A549 (cell line): ENCODE measurements around the gene OTUB2. TPM values are rescaled to one million over a fixed set of nuclear protein-coding genes. Genes with fewer than 3 reads are reported as not detected.

Experiments
- ATAC-seq, 2 experiments: fragments of 200-7000 bp in 1 of 2; fragments of >200 bp in 1 of 2; cut with Nextera tagmentation in 1 of 2; cut with Tn5 transposase in 1 of 2; 3 replicates each; pipeline versions ENCODE4 v1.8.0 to v1.9.1; 2018 to 2020; ENCODE audit warnings: mild to moderate bottlenecking in 1 of 2, moderate library complexity in 1 of 2
- CTCF ChIA-PET: fragments of 300-600 bp; sonication (Branson Sonifier 250); formaldehyde crosslinking; extraction: SDS; loops from one replicate; lab custom pipeline; 2021; ENCODE audit warnings: antibody characterized with exemption, inconsistent platforms; lab: Yijun Ruan, JAX
- POLR2A ChIA-PET: fragments of 350-600 bp; formaldehyde crosslinking; extraction: SDS; loops from one replicate; lab custom pipeline; 2021; ENCODE audit warnings: antibody characterized with exemption, inconsistent platforms; lab: Yijun Ruan, JAX
- DNase-seq, 2 experiments: peaks; one replicate each; pipeline versions ENCODE4 v3.0.0 to v3.0.0-alpha.2; 2011 to 2016; ENCODE audit warnings: low read depth in 1 of 2, low spot score in 1 of 2
- FAIRE-seq: peaks from 2 replicates; lab custom pipeline; 2011; peaks lifted over from hg19 to GRCh38; lab: Jason Lieb, UNC
- H3K27ac ChIP-seq, 2 experiments: fragments of >200 bp; sonication (Bioruptor Twin); formaldehyde crosslinking; 3 replicates each; pipeline ENCODE4 v1.5.1; 2016 to 2017
- H3K4me1 ChIP-seq: fragments of >200 bp; sonication (Bioruptor Twin); formaldehyde crosslinking; 3 replicates; pipeline ENCODE4 v1.6.1; 2016
- H3K4me2 ChIP-seq: fragments of >200 bp; sonication (Bioruptor Twin); formaldehyde crosslinking; 3 replicates; pipeline ENCODE4 v1.6.1; 2016
- H3K4me3 ChIP-seq: fragments of >200 bp; sonication (Bioruptor Twin); formaldehyde crosslinking; 3 replicates; pipeline ENCODE4 v1.5.1; 2016
- H3K9me3 ChIP-seq: fragments of >200 bp; sonication (Bioruptor Twin); formaldehyde crosslinking; 3 replicates; pipeline ENCODE4 v1.6.1; 2016
- BHLHE40 ChIP-seq: IDR thresholded peaks from 2 replicates; pipeline ENCODE4 v1.6.1; 2012; ENCODE audit warnings: low read depth, low read length, inconsistent platforms
- CBX2 ChIP-seq: fragments of 200-600 bp; sonication (generic); IDR thresholded peaks from 2 replicates; pipeline ENCODE4 v1.6.1; 2016; ENCODE audit warnings: low read depth, mild to moderate bottlenecking, borderline replicate concordance
- CEBPB ChIP-seq, 2 experiments: fragments of >200 bp in 1 of 2; sonication (Bioruptor Twin) in 1 of 2; formaldehyde crosslinking in 1 of 2; IDR thresholded peaks; 2 replicates each; pipeline ENCODE4 v1.6.1; 2012 to 2016
- CHD4 ChIP-seq: fragments of 200-600 bp; sonication (generic); IDR thresholded peaks from 2 replicates; pipeline ENCODE4 v1.6.1; 2016; ENCODE audit warnings: antibody characterized with exemption, mild to moderate bottlenecking, borderline replicate concordance
- EP300 ChIP-seq, 2 experiments: fragments of >200 bp; sonication (Bioruptor Twin); formaldehyde crosslinking; IDR thresholded peaks; 2 replicates in 1 of 2; 3 replicates in 1 of 2; pipeline ENCODE4 v1.6.1; 2016 to 2017
- ESRRA ChIP-seq: fragments of 150-350 bp; IDR thresholded peaks from 2 replicates; pipeline ENCODE4 v1.6.1; 2014; ENCODE audit warnings: mild to moderate bottlenecking, low read length, borderline replicate concordance
- FOSL2 ChIP-seq, 2 experiments: fragments of 450-650 bp in 1 of 2; fragments of >200 bp in 1 of 2; sonication (Bioruptor Twin) in 1 of 2; formaldehyde crosslinking; IDR thresholded peaks; 2 replicates each; pipeline versions ENCODE4 v1.5.0 to v1.6.1; 2016 to 2020; ENCODE audit warnings: mild to moderate bottlenecking in 1 of 2, moderate library complexity in 1 of 2
- HOXA7 ChIP-seq: fragments of 250-450 bp; sonication (Bioruptor Pico); IDR thresholded peaks from 2 replicates; pipeline ENCODE4 v1.5.0; 2020; ENCODE audit warnings: mild to moderate bottlenecking, moderate library complexity
- JUN ChIP-seq, 2 experiments: fragments of >200 bp; sonication (Bioruptor Twin); formaldehyde crosslinking; IDR thresholded peaks; 2 replicates in 1 of 2; 3 replicates in 1 of 2; pipeline ENCODE4 v1.6.1; 2016 to 2017
- KDM1A ChIP-seq: fragments of 200-600 bp; sonication (generic); IDR thresholded peaks from 2 replicates; pipeline ENCODE4 v1.6.1; 2016; ENCODE audit warnings: low read depth, mild to moderate bottlenecking
- MAFK ChIP-seq: fragments of 450-650 bp; IDR thresholded peaks from 2 replicates; pipeline ENCODE4 v1.6.1; 2014; ENCODE audit not compliant: partially characterized antibody
- MAZ ChIP-seq: fragments of 150-350 bp; IDR thresholded peaks from 2 replicates; pipeline ENCODE4 v1.6.1; 2014; ENCODE audit warnings: antibody characterized with exemption, low read depth, low read length, borderline replicate concordance
- MYC ChIP-seq: IDR thresholded peaks from 2 replicates; pipeline ENCODE4 v1.6.1; 2012; ENCODE audit warnings: mild to moderate bottlenecking, inconsistent platforms, low read length, improper control_type of control experiment, borderline replicate concordance
- NR3C1 ChIP-seq: fragments of >200 bp; sonication (Bioruptor Twin); formaldehyde crosslinking; IDR thresholded peaks from 3 replicates; pipeline ENCODE4 v1.6.1; 2017
- POLR2A ChIP-seq: IDR thresholded peaks from 2 replicates; pipeline ENCODE4 v1.6.1; 2012; ENCODE audit warnings: mild to moderate bottlenecking, low read length
- POLR2AphosphoS2 ChIP-seq: conservative IDR thresholded peaks from 2 replicates; pipeline ENCODE4 v1.6.1; 2012; ENCODE audit warnings: low read length, improper control_type of control experiment, inconsistent platforms
- RFX5 ChIP-seq: fragments of 450-650 bp; IDR thresholded peaks from 2 replicates; pipeline ENCODE4 v1.7.1; 2014; ENCODE audit warnings: antibody characterized with exemption, mild to moderate bottlenecking, moderate library complexity
- RNF2 ChIP-seq: fragments of 200-600 bp; sonication (generic); IDR thresholded peaks from 2 replicates; pipeline ENCODE4 v1.6.1; 2016; ENCODE audit warnings: low read depth, mild to moderate bottlenecking, antibody characterized with exemption, moderate library complexity, borderline replicate concordance
- SMC3 ChIP-seq: fragments of >200 bp; sonication (Bioruptor Twin); formaldehyde crosslinking; IDR thresholded peaks from 3 replicates; pipeline ENCODE4 v1.6.1; 2018; ENCODE audit warnings: inconsistent platforms
- TFCP2L1 ChIP-seq: fragments of 250-450 bp; sonication (Bioruptor Pico); IDR thresholded peaks from 2 replicates; pipeline ENCODE4 v1.5.0; 2021; ENCODE audit warnings: mild to moderate bottlenecking
- TP53 ChIP-seq: fragments of 250-450 bp; sonication (Bioruptor Pico); IDR thresholded peaks from 2 replicates; pipeline ENCODE4 v1.5.0; 2021; ENCODE audit warnings: mild to moderate bottlenecking, moderate library complexity
- ZFP36 ChIP-seq: fragments of 450-650 bp; IDR thresholded peaks from 2 replicates; pipeline ENCODE4 v1.6.1; 2014; ENCODE audit warnings: borderline replicate concordance; ENCODE audit not compliant: partially characterized antibody
- ZSCAN20 ChIP-seq: fragments of 250-450 bp; sonication (Bioruptor Pico); IDR thresholded peaks from 2 replicates; pipeline ENCODE4 v1.8.0; 2022; ENCODE audit warnings: mild to moderate bottlenecking, moderate library complexity
- WGBS: methylation state at CpG from one replicate; pipeline ENCODE4 v1.1.6; 2017; ENCODE audit errors: missing lambda C conversion rate; 5-methylcytosine and 5-hydroxymethylcytosine counted together
- polyA plus RNA-seq, 4 experiments: library from polyadenylated mRNA; depleted of rRNA in 3 of 4; stranded (reverse); fragments of >200 nt; fragmentation: RNase III in 1 of 4; extraction: RNeasy Plus Mini Kit Qiagen cat#74134 plus additional on column Dnase treatment in 1 of 4; gene quantifications; 2 replicates in 3 of 4; 3 replicates in 1 of 4; pipeline ENCODE4 v1.2.3, GENCODE V29; 2011 to 2017
- TF ChIP-seq, protein P1 (sequence below): fragments of 200-600 bp; sonication (generic); IDR thresholded peaks from 2 replicates; pipeline ENCODE4 v1.6.1; 2016; ENCODE audit warnings: antibody characterized with exemption, mild to moderate bottlenecking, moderate library complexity
- TF ChIP-seq, protein P2 (sequence below): IDR thresholded peaks from 2 replicates; pipeline ENCODE4 v1.6.1; 2012
- TF ChIP-seq, protein P3 (sequence below): fragments of 150-350 bp; IDR thresholded peaks from 2 replicates; pipeline ENCODE4 v1.6.1; 2014; ENCODE audit warnings: low read depth, mild to moderate bottlenecking, low read length

OTUB2 gene
- polyA plus RNA-seq, 2 of the 4 experiments (the other 2 are of a cell fraction), result 1.2 to 2.5 TPM

DNA sequence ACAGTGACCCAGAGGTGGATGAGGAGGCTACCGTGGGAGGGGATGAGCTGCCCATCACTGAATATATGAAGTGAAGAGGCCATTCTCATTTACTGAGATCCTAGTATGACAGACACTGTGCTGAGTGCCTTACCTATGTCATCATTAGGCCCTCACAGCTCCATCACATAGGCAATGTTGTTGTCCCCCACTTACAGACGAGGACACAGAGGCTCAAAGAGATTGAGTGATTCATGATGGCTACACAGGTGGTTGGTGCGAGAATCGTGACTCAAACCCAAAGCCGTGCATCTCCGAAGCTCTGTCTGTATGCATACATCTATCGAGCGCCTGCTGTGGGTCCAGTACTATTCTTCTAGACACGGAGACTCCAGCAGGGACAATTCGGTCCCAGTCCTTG, 34.9 kb upstream of the OTUB2 start:
- no peak overlapping the region for H3K4me2 ChIP-seq
- FAIRE-seq (no peak), DNase-seq (no peak), ATAC-seq (no peak)
- no peak overlapping the region for H3K27ac ChIP-seq
- ChIA-PET POLR2A (no interaction called here), CTCF (interaction anchor here (0.9 to 5.1 kb wide), 9 partner anchors 9 to 145 kb away, joined by 3 to 52 read pairs (median 4); partner anchors contain the start of gene OTUB2)
- 58% methylated on average over 10 of the region's 10 CpGs for WGBS
- no peaks in the 10 kb centered on the region for H3K9me3 ChIP-seq
- TF ChIP-seq ZSCAN20 (CRISPR knock-in tag), result no peak
- TF ChIP-seq CBX2, result no peak
- TF ChIP-seq ESRRA, result no peak
- no peak for TF ChIP-seq POLR2A
- TF ChIP-seq, protein P1, sequence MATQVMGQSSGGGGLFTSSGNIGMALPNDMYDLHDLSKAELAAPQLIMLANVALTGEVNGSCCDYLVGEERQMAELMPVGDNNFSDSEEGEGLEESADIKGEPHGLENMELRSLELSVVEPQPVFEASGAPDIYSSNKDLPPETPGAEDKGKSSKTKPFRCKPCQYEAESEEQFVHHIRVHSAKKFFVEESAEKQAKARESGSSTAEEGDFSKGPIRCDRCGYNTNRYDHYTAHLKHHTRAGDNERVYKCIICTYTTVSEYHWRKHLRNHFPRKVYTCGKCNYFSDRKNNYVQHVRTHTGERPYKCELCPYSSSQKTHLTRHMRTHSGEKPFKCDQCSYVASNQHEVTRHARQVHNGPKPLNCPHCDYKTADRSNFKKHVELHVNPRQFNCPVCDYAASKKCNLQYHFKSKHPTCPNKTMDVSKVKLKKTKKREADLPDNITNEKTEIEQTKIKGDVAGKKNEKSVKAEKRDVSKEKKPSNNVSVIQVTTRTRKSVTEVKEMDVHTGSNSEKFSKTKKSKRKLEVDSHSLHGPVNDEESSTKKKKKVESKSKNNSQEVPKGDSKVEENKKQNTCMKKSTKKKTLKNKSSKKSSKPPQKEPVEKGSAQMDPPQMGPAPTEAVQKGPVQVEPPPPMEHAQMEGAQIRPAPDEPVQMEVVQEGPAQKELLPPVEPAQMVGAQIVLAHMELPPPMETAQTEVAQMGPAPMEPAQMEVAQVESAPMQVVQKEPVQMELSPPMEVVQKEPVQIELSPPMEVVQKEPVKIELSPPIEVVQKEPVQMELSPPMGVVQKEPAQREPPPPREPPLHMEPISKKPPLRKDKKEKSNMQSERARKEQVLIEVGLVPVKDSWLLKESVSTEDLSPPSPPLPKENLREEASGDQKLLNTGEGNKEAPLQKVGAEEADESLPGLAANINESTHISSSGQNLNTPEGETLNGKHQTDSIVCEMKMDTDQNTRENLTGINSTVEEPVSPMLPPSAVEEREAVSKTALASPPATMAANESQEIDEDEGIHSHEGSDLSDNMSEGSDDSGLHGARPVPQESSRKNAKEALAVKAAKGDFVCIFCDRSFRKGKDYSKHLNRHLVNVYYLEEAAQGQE, result no peak
- TF ChIP-seq BHLHE40, result no peak
- TF ChIP-seq EP300 (IDR thresholded peaks at IDR 0.05), result no peak
- TF ChIP-seq CHD4, result no peak
- TF ChIP-seq ZFP36, result no peak
- no peak for TF ChIP-seq RFX5
- TF ChIP-seq, protein P2, sequence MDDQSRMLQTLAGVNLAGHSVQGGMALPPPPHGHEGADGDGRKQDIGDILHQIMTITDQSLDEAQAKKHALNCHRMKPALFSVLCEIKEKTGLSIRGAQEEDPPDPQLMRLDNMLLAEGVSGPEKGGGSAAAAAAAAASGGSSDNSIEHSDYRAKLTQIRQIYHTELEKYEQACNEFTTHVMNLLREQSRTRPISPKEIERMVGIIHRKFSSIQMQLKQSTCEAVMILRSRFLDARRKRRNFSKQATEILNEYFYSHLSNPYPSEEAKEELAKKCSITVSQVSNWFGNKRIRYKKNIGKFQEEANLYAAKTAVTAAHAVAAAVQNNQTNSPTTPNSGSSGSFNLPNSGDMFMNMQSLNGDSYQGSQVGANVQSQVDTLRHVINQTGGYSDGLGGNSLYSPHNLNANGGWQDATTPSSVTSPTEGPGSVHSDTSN, result no peak
- no peak for TF ChIP-seq TFCP2L1 (CRISPR knock-in tag)
- TF ChIP-seq MAFK, result no peak
- no peak for TF ChIP-seq MAZ
- TF ChIP-seq, protein P3, sequence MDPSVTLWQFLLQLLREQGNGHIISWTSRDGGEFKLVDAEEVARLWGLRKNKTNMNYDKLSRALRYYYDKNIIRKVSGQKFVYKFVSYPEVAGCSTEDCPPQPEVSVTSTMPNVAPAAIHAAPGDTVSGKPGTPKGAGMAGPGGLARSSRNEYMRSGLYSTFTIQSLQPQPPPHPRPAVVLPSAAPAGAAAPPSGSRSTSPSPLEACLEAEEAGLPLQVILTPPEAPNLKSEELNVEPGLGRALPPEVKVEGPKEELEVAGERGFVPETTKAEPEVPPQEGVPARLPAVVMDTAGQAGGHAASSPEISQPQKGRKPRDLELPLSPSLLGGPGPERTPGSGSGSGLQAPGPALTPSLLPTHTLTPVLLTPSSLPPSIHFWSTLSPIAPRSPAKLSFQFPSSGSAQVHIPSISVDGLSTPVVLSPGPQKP, result no peak
- no peak for TF ChIP-seq FOSL2 (IDR thresholded peaks at IDR 0.05)
- no peak for TF ChIP-seq FOSL2 (CRISPR knock-in tag; IDR thresholded peaks at IDR 0.05)
- no peak for TF ChIP-seq TP53 (CRISPR knock-in tag)
- H3K4me1 ChIP-seq, result peaks cover 19% of the 10 kb centered on the region
- no peak overlapping the region for H3K4me3 ChIP-seq

DNA sequence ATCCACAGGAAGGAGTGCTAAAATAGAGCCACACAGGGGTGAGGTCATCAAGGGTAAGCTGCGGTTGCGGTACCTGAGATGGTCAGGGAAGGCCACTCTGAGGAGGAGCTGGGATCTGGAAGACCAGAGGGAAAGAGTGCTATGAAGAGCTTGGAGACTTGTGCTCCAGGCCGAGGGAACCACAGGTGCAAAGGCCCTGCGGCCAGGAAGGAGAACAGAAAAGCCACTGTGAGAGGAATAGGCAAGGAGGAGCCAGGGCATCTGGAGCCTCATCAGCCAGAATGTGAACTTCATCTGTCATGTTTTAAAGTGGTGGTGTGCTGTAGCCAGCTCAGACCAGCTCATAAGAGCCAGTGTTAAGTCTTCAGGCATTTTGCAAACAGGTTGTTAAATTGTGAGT, 34.5 kb upstream of the OTUB2 start:
- no peak overlapping the region for H3K4me2 ChIP-seq
- no peak overlapping the region for H3K27ac ChIP-seq
- DNase-seq, result no peak
- FAIRE-seq, result no peak
- no peaks in the 10 kb centered on the region for H3K9me3 ChIP-seq
- no peak for TF ChIP-seq JUN (IDR thresholded peaks at IDR 0.05)
- TF ChIP-seq RFX5, result no peak
- no peak for TF ChIP-seq SMC3
- no peak for TF ChIP-seq MYC
- TF ChIP-seq, protein P3, result no peak
- no peak for TF ChIP-seq ZFP36
- TF ChIP-seq, protein P2, result no peak
- no peak for TF ChIP-seq ESRRA
- no peak for TF ChIP-seq KDM1A
- no peak for TF ChIP-seq MAFK
- TF ChIP-seq POLR2AphosphoS2, result no peak
- TF ChIP-seq MAZ, result no peak
- no peak for TF ChIP-seq RNF2
- TF ChIP-seq BHLHE40, result no peak
- no peak for TF ChIP-seq HOXA7
- TF ChIP-seq POLR2A, result no peak
- no peak for TF ChIP-seq NR3C1
- TF ChIP-seq CEBPB (IDR thresholded peaks at IDR 0.05), result no peak
- ChIA-PET POLR2A (no interaction called here), CTCF (interaction anchor here (0.9 to 5.1 kb wide), 10 partner anchors 9 to 145 kb away, joined by 3 to 52 read pairs (median 4); partner anchors contain the start of gene OTUB2)
- H3K4me1 ChIP-seq, result peaks cover 19% of the 10 kb centered on the region
- no peak for ATAC-seq
- WGBS, result 76% methylated on average over 4 of the region's 4 CpGs
- no peak overlapping the region for H3K4me3 ChIP-seq
